ENCODE data around the gene IGDCC3.
A peak's percentile ranks its signal among the peaks of the same experiment; 100 is the strongest.
"Not testable (repeated sequence)": the region's sequence is repeated elsewhere in the genome, so short reads cannot be mapped to it uniquely, and the experiment has no call there.

IGDCC3 gene

GRCh38 chr15:65405791-65406423 lies 28.1 kb upstream of the IGDCC3 start:
- DNase-seq = no peak

- no peak for DNase-seq
Observed at GRCh38 chr15:65404186-65404872, 26.5 kb upstream of the IGDCC3 start.

GRCh38 chr15:65402961-65403360 lies 25.2 kb upstream of the IGDCC3 start:
- DNase-seq = no peak

- DNase-seq = no peak
Observed at GRCh38 chr15:65401611-65402240, 23.9 kb upstream of the IGDCC3 start.

GRCh38 chr15:65400760-65401610 lies 23.2 kb upstream of the IGDCC3 start:
- DNase-seq = peak in 1 of 2 donors; percentile 65

GRCh38 chr15:65399997-65400396 lies 22.2 kb upstream of the IGDCC3 start:
- no peak for DNase-seq

GRCh38 chr15:65399001-65399706 lies 21.4 kb upstream of the IGDCC3 start:
- DNase-seq = no peak

GRCh38 chr15:65398486-65398885 lies 20.7 kb upstream of the IGDCC3 start:
- not testable (repeated sequence) for DNase-seq

- no peak for DNase-seq
Observed at GRCh38 chr15:65396965-65397317, 19.1 kb upstream of the IGDCC3 start.

GRCh38 chr15:65396283-65396964 lies 18.6 kb upstream of the IGDCC3 start:
- DNase-seq = no peak

- DNase-seq = no peak
Observed at GRCh38 chr15:65395567-65396202, 17.9 kb upstream of the IGDCC3 start.

GRCh38 chr15:65394936-65395335 lies 17.1 kb upstream of the IGDCC3 start:
- no peak for DNase-seq

- no peak for DNase-seq
Observed at GRCh38 chr15:65394280-65394789, 16.5 kb upstream of the IGDCC3 start.

GRCh38 chr15:65393557-65393956 lies 15.8 kb upstream of the IGDCC3 start:
- DNase-seq = no peak

GRCh38 chr15:65393091-65393490 lies 15.3 kb upstream of the IGDCC3 start:
- DNase-seq = no peak

- no peak for DNase-seq
Observed at GRCh38 chr15:65392368-65392767, 14.6 kb upstream of the IGDCC3 start.

- no peak for DNase-seq
Observed at GRCh38 chr15:65391732-65392131, 13.9 kb upstream of the IGDCC3 start.

- DNase-seq = no peak
Observed at GRCh38 chr15:65390447-65390846, 12.6 kb upstream of the IGDCC3 start.

- no peak for DNase-seq
Observed at GRCh38 chr15:65389226-65389625, 11.4 kb upstream of the IGDCC3 start.

- no peak for DNase-seq
Observed at GRCh38 chr15:65388306-65389080, 10.7 kb upstream of the IGDCC3 start.

- no peak for DNase-seq
Observed at GRCh38 chr15:65386886-65387285, 9.1 kb upstream of the IGDCC3 start.

Data from bone marrow (tissue), 2 donors.